ENCODE data around the gene TIMP2. TPM values are rescaled to one million over a fixed set of nuclear protein-coding genes. Genes with fewer than 3 reads are reported as not detected.

The TIMP2 gene
- total RNA-seq, 1 experiment from 2014 or later: 64.8 TPM

DNA sequence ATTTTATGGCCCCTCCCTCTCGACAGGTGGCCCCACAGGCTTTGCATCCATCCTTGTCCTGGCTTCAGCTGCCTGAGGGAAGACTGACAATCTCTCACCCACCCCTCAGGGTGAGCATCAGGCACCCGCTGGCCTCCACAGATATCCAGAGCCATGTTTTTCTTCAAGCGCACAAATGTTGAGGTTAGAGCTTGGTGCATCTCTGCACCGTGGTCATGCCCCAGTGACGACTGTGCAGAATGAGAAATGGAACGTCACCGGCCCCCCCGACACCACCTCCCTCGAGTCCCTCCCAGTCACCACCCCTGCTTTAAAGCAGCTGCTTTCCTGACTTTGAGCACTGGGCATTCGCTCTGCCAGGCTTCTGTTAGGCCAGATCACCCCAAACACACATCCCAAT, 19.8 kb upstream of the TIMP2 start:
- TF ChIP-seq YY1 (IDR thresholded peaks at IDR 0.05; ENCODE audit: extremely low read depth, insufficient replicate concordance, low read depth, low read length) (no peak), SIN3A (IDR thresholded peaks at IDR 0.05; ENCODE audit: low read depth) (no peak)
- TF ChIP-seq, protein P1, sequence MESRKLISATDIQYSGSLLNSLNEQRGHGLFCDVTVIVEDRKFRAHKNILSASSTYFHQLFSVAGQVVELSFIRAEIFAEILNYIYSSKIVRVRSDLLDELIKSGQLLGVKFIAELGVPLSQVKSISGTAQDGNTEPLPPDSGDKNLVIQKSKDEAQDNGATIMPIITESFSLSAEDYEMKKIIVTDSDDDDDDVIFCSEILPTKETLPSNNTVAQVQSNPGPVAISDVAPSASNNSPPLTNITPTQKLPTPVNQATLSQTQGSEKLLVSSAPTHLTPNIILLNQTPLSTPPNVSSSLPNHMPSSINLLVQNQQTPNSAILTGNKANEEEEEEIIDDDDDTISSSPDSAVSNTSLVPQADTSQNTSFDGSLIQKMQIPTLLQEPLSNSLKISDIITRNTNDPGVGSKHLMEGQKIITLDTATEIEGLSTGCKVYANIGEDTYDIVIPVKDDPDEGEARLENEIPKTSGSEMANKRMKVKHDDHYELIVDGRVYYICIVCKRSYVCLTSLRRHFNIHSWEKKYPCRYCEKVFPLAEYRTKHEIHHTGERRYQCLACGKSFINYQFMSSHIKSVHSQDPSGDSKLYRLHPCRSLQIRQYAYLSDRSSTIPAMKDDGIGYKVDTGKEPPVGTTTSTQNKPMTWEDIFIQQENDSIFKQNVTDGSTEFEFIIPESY (IDR thresholded peaks at IDR 0.05; ENCODE audit: extremely low read depth, insufficient replicate concordance, low read length): no peak
- DNase-seq (ENCODE audit: low read depth, low spot score): no peak
- Histone ChIP-seq H4K20me1 (ENCODE audit: insufficient read depth) (no peaks in the 10 kb centered on the region), H3K9me3 (ENCODE audit: control insufficient read depth in 1 of 2, insufficient read depth in 1 of 2, low read depth in 1 of 2, low read length in 2 of 2) (no peaks in the 10 kb centered on the region), H3K27me3 (ENCODE audit: insufficient read depth, low read length) (no peaks in the 10 kb centered on the region), H3K9me2 (ENCODE audit: insufficient read depth) (no peaks in the 10 kb centered on the region), H3K4me1 (ENCODE audit: control insufficient read depth in 1 of 2, insufficient read depth in 2 of 2, low read length in 2 of 2) (peaks cover 15 to 27% of the 10 kb centered on the region in 2 experiments), H3K4me3 (replicated peaks in 1 of 2; ENCODE audit: low read depth in 1 of 2, low read length in 2 of 2) (no peak overlapping the region), H3K79me2 (ENCODE audit: insufficient read depth, low read length) (no peaks in the 10 kb centered on the region), H2AFZ (ENCODE audit: low read depth, low read length, poor library complexity, severe bottlenecking) (no peak overlapping the region), H3K27ac (ENCODE audit: low read depth, low read length) (no peak overlapping the region), H3K4me2 (ENCODE audit: low read length) (no peak overlapping the region), H3K9ac (ENCODE audit: low read length) (no peak overlapping the region), H3K36me3 (ENCODE audit: control insufficient read depth in 1 of 2, insufficient read depth in 2 of 2, low read length in 2 of 2) (no peaks in the 10 kb centered on the region)
- ATAC-seq: no peak
- POLR2A ChIA-PET: no interaction called here
- CTCF ChIA-PET: no interaction called here
- intact Hi-C loops (cut with micrococcal nuclease): no loop called here
- RAD21 ChIA-PET (ENCODE audit: low non-redundant PET in 1 of 2, low total read pairs in 2 of 2, uncharacterized antibody in 2 of 2, unreplicated experiment in 2 of 2): no interaction called here
- BruUV-seq (replicated peaks): no TSS peak

DNA sequence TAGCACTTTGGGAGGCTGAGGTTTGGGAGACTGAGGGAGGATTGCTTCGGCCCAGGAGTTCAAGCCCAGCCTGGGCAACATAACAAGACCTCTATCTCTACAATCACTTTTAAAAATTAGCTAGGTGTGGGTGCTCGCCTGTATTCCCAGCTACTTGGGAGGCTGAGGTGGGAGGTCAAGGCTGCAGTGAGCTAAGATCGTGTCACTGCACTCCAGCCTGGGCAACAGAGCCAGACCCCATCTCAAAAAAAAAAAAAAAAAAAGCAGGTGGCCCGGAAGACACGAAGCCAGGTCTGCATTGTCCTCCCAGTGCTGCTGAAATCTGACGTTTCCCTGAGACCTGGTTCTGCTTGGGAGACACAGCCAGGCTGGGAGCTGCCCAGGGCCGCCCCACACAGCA, 18.8 kb upstream of the TIMP2 start:
- no peak overlapping the region for H3K9ac ChIP-seq (ENCODE audit: low read length)
- BruUV-seq (replicated peaks): no TSS peak
- no peaks in the 10 kb centered on the region for H3K36me3 ChIP-seq (ENCODE audit: control insufficient read depth in 1 of 2, insufficient read depth in 2 of 2, low read length in 2 of 2)
- H3K79me2 ChIP-seq (ENCODE audit: insufficient read depth, low read length): no peaks in the 10 kb centered on the region
- H3K4me1 ChIP-seq (ENCODE audit: control insufficient read depth in 1 of 2, insufficient read depth in 2 of 2, low read length in 2 of 2): peaks cover 15 to 31% of the 10 kb centered on the region in 2 experiments
- DNase-seq (ENCODE audit: low read depth, low spot score): no peak
- no peak overlapping the region for H3K4me3 ChIP-seq (replicated peaks in 1 of 2; ENCODE audit: low read depth in 1 of 2, low read length in 2 of 2)
- RAD21 ChIA-PET (ENCODE audit: low non-redundant PET in 1 of 2, low total read pairs in 2 of 2, uncharacterized antibody in 2 of 2, unreplicated experiment in 2 of 2): interaction anchor here in 1 of 2 experiments (0.6 kb wide), 1 partner anchor 19 kb away, joined by 3 read pairs; no protein-coding TSS in a partner anchor
- no peak overlapping the region for H3K27ac ChIP-seq (ENCODE audit: low read depth, low read length)
- CTCF ChIA-PET: interaction anchor here (1.0 kb wide), 1 partner anchor 78 kb away, joined by 3 read pairs; no protein-coding TSS in a partner anchor
- no peaks in the 10 kb centered on the region for H3K27me3 ChIP-seq (ENCODE audit: insufficient read depth, low read length)
- ATAC-seq: no peak
- H3K9me2 ChIP-seq (ENCODE audit: insufficient read depth): no peaks in the 10 kb centered on the region
- H2AFZ ChIP-seq (ENCODE audit: low read depth, low read length, poor library complexity, severe bottlenecking): no peak overlapping the region
- H4K20me1 ChIP-seq (ENCODE audit: insufficient read depth): no peaks in the 10 kb centered on the region
- no peak overlapping the region for H3K4me2 ChIP-seq (ENCODE audit: low read length)
- POLR2A ChIA-PET: interaction anchor here (1.4 kb wide), 1 partner anchor 10 kb away, joined by 4 read pairs; no protein-coding TSS in a partner anchor
- H3K9me3 ChIP-seq (ENCODE audit: control insufficient read depth in 1 of 2, insufficient read depth in 1 of 2, low read depth in 1 of 2, low read length in 2 of 2): no peaks in the 10 kb centered on the region
- intact Hi-C loops (cut with micrococcal nuclease): no loop called here
- TF ChIP-seq ZNF274 (IDR thresholded peaks at IDR 0.05; ENCODE audit: low read depth, low read length) (no peak), ZFX (IDR thresholded peaks at IDR 0.05) (no peak), EZH2 (IDR thresholded peaks at IDR 0.05) (no peak), EGR1 (IDR thresholded peaks at IDR 0.05; ENCODE audit: low read depth) (no peak), POLR2AphosphoS5 (IDR thresholded peaks at IDR 0.05; ENCODE audit: low read depth, low read length) (no peak), ELF1 (IDR thresholded peaks at IDR 0.05; ENCODE audit: borderline replicate concordance, low read depth) (no peak), POLR2A (IDR thresholded peaks at IDR 0.05; ENCODE audit: borderline replicate concordance, extremely low read depth, insufficient read depth, insufficient read length) (no peak), SP1 (IDR thresholded peaks at IDR 0.05; ENCODE audit: low read depth) (no peak), RAD21 (IDR thresholded peaks at IDR 0.05; ENCODE audit: low read depth) (no peak), CEBPB (IDR thresholded peaks at IDR 0.05; ENCODE audit: low read depth) (no peak), SRF (IDR thresholded peaks at IDR 0.05; ENCODE audit: low read depth) (no peak), FOSL1 (IDR thresholded peaks at IDR 0.05; ENCODE audit: low read depth) (no peak), JUND (IDR thresholded peaks at IDR 0.05) (no peak), EZH2phosphoT487 (IDR thresholded peaks at IDR 0.05; ENCODE audit: borderline replicate concordance) (no peak), TCF7L2 (IDR thresholded peaks at IDR 0.05; ENCODE audit: borderline replicate concordance, extremely low read depth, insufficient read depth, insufficient read length) (no peak)
- TF ChIP-seq, protein P2, sequence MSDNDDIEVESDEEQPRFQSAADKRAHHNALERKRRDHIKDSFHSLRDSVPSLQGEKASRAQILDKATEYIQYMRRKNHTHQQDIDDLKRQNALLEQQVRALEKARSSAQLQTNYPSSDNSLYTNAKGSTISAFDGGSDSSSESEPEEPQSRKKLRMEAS (IDR thresholded peaks at IDR 0.05): no peak
- TF ChIP-seq, protein P3, sequence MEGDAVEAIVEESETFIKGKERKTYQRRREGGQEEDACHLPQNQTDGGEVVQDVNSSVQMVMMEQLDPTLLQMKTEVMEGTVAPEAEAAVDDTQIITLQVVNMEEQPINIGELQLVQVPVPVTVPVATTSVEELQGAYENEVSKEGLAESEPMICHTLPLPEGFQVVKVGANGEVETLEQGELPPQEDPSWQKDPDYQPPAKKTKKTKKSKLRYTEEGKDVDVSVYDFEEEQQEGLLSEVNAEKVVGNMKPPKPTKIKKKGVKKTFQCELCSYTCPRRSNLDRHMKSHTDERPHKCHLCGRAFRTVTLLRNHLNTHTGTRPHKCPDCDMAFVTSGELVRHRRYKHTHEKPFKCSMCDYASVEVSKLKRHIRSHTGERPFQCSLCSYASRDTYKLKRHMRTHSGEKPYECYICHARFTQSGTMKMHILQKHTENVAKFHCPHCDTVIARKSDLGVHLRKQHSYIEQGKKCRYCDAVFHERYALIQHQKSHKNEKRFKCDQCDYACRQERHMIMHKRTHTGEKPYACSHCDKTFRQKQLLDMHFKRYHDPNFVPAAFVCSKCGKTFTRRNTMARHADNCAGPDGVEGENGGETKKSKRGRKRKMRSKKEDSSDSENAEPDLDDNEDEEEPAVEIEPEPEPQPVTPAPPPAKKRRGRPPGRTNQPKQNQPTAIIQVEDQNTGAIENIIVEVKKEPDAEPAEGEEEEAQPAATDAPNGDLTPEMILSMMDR (IDR thresholded peaks at IDR 0.05 in 2 of 3, conservative IDR thresholded peaks at IDR 0.05 in 1 of 3; ENCODE audit: borderline replicate concordance in 1 of 3, insufficient read depth in 1 of 3, low read depth in 2 of 3, low read length in 2 of 3): no peak

Measured in HCT116 (cell line).